HG02610 (cell line): Measurements from ENCODE around the gene TUBB3.
"Not testable (repeated sequence)": the region's sequence is repeated elsewhere in the genome, so short reads cannot be mapped to it uniquely, and the experiment has no call there.

Experiments
- ATAC-seq: cut with Tn5 transposase; IDR thresholded peaks from one replicate; pipeline ENCODE4 v1.9.1; 2021; ENCODE audit warnings: mild to moderate bottlenecking, moderate library complexity; ENCODE audit not compliant: unreplicated experiment

Gene TUBB3

GRCh38 chr16:89917773-89918452 lies 5.2 kb upstream of the TUBB3 start:
- peak; percentile 75 for ATAC-seq

DNA sequence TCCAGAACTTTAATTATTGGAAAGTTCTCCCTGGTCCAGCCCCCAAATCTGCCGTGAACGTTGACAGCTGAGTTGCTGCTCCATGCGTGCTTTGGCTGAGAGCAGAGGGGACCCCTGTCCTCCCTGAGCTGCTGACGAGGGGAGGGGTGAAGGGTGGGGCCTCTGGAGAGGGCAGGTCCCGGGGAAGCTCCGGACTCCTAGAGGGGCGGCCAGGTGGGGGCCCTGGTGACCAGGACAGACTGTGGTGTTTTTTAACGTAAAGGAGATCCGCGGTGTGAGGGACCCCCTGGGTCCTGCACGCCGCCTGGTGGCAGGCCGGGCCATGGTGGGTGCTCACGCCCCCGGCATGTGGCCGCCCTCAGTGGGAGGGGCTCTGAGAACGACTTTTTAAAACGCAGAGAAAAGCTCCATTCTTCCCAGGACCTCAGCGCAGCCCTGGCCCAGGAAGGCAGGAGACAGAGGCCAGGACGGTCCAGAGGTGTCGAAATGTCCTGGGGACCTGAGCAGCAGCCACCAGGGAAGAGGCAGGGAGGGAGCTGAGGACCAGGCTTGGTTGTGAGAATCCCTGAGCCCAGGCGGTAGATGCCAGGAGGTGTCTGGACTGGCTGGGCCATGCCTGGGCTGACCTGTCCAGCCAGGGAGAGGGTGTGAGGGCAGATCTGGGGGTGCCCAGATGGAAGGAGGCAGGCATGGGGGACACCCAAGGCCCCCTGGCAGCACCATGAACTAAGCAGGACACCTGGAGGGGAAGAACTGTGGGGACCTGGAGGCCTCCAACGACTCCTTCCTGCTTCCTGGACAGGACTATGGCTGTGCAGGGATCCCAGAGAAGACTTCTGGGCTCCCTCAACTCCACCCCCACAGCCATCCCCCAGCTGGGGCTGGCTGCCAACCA lies 4.4 kb upstream of the TUBB3 start, which contains the start of gene MC1R:
TSS of gene MC1R (plus strand) at position 410 of the 895 bp plus-strand sequence. CDS start at position 807, 397 bp downstream.
- no peak for ATAC-seq

- ATAC-seq = no peak
These were observed 3.4 kb upstream of the TUBB3 start for GRCh38 chr16:89919535-89920406.

- no peak for ATAC-seq
These were observed 2.4 kb upstream of the TUBB3 start for GRCh38 chr16:89920723-89921122.

- ATAC-seq = no peak
These were observed 1.9 kb upstream of the TUBB3 start for GRCh38 chr16:89921131-89921701.

GRCh38 chr16:89921702-89922476 lies 1.3 kb upstream of the TUBB3 start:
- ATAC-seq = no peak

- ATAC-seq = no peak
These were observed 662 bp upstream of the TUBB3 start for GRCh38 chr16:89922477-89922883.

DNA sequence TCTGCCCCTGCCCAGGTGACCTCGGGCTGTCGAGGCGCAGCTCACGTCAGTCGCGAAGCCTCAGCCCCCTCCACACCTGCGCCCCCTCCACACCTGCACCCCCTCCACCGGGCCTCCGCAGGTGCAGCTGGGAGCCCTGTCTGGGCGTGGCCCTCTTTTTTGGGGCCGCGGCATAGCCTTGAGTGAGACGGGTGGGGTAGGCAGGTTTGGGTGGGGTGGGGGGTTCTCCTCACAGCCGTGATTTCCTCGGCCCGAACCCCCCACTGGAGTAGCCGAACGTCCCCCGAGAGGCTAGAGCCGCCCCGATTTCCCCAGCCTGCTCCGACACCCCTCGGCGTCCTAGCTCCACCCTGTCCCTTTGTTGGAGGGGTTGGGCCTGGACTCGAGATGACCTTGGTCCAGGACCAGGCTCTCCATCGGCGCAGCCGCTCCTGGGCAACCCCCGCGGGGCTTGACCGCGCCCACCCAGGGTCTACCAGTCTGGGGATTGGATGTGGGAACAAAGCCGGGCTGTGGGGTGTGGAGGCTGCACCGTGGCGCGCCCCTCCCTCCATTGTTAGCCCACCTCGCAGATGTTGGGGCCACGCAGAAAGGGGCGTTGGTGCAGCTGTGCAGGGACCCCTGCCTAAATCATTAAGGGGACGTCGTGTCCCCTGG lies 626 bp downstream of the TUBB3 start:
- no peak for ATAC-seq

DNA sequence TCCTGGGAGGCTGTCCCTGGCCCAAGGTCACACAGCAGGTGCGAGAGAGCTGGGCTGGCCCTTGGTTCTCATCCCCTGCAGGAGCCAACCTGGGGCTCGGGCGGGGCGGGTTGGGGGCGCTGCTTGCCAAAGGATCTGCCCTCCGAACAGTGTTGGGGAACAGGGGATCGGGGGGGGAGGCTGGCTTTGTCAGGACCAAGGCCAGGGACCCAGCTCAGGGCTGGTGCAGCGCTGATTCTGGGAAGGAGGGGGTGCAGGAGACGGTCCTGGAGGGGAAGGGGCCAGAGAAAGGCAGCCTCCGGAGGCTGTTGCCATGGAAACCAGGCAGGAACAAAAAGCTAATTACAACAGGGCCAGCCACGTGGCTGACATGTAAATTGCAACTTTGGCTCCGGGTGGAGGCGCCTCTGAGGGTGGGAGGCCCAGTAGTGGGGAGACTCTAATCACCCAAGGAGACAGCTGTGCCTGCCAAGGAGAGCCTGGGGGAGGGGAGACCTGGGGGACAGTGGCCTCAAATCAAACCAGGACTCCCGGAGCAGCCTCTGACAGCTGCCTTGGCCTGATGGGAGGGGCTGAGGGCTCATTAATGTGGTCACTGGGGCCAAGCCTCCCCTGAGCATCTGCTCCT lies 1.3 kb downstream of the TUBB3 start:
- no peak for ATAC-seq

GRCh38 chr16:89924925-89925307 lies 1.8 kb downstream of the TUBB3 start:
- no peak for ATAC-seq

DNA sequence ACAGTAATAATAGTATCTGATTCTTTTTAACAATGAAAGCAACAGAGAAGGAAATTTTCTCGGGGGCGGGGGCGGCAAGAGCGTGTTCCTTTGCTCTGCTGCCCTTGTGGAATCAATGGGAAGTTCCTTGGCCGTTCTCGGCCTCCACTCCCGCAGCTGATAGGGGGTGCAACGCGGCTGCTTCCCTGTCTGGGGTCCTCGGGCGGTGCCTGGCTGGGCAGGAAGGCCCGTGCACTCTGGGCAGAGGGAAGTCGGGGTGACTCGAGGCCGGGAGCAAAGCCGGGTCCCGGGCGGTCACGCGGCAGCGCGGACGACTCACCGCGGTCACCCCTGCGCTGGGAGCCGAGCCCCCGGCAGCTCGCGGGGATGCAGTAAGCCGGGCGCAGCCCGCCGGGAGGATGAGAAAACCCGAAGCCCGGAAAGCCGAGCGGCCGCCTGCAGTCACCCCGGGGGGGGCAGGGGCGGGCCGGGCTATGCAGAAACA lies 2.5 kb downstream of the TUBB3 start:
- no peak for ATAC-seq

GRCh38 chr16:89931305-89931896 lies 8.3 kb downstream of the TUBB3 start:
- ATAC-seq = no peak

GRCh38 chr16:89931964-89932363 lies 8.8 kb downstream of the TUBB3 start:
- ATAC-seq = no peak

- ATAC-seq = not testable (repeated sequence)
These were observed 10.9 kb downstream of the TUBB3 start for GRCh38 chr16:89934019-89934418.

GRCh38 chr16:89934611-89935553 lies 11.7 kb downstream of the TUBB3 start:
- ATAC-seq = no peak

- ATAC-seq = not testable (repeated sequence)
These were observed 12.5 kb downstream of the TUBB3 start for GRCh38 chr16:89935620-89936019.

GRCh38 chr16:89936034-89936433 lies 12.9 kb downstream of the TUBB3 start:
- ATAC-seq = no peak
